HepG2 (cell line): Measurements from ENCODE around the gene CMIP. TPM values are rescaled to one million over a fixed set of nuclear protein-coding genes. Genes with fewer than 3 reads are reported as not detected.

Source experiments
- ARID4A ChIP-seq: sonication (generic); formaldehyde crosslinking; IDR thresholded peaks from 2 replicates; pipeline ENCODE4 v1.5.0; 2020; ENCODE audit warnings: mild to moderate bottlenecking, missing genetic modification reagents, borderline replicate concordance
- HNF1B ChIP-seq: sonication (generic); formaldehyde crosslinking; IDR thresholded peaks from 2 replicates; pipeline ENCODE4 v1.5.1; 2020; ENCODE audit warnings: mild to moderate bottlenecking, moderate library complexity, missing genetic modification reagents
- MAFG ChIP-seq: sonication (generic); formaldehyde crosslinking; IDR thresholded peaks from 2 replicates; pipeline ENCODE4 v1.5.1; 2020; ENCODE audit warnings: mild to moderate bottlenecking, missing genetic modification reagents
- MXD3 ChIP-seq: IDR thresholded peaks from 2 replicates; pipeline ENCODE4 v1.6.1; 2016; ENCODE audit warnings: mild to moderate bottlenecking, missing biosample characterization, missing genetic modification reagents
- MXD4 ChIP-seq: IDR thresholded peaks from 2 replicates; pipeline ENCODE4 v1.6.1; 2016; ENCODE audit warnings: mild to moderate bottlenecking, missing biosample characterization, missing genetic modification reagents
- NFAT5 ChIP-seq: sonication (generic); formaldehyde crosslinking; IDR thresholded peaks from 2 replicates; pipeline ENCODE4 v1.4.0; 2020; ENCODE audit warnings: missing genetic modification reagents
- NR2F2 ChIP-seq: IDR thresholded peaks from 2 replicates; pipeline ENCODE4 v1.6.1; 2012; ENCODE audit warnings: low read depth, inconsistent platforms, borderline replicate concordance
- REXO4 ChIP-seq: sonication (generic); formaldehyde crosslinking; IDR thresholded peaks from 2 replicates; pipeline ENCODE4 v1.8.0; 2022; ENCODE audit warnings: missing genetic modification reagents, mild to moderate bottlenecking, borderline replicate concordance
- SCMH1 ChIP-seq: sonication (generic); formaldehyde crosslinking; IDR thresholded peaks from 2 replicates; pipeline ENCODE4 v1.9.0; 2021; ENCODE audit warnings: missing genetic modification reagents, mild to moderate bottlenecking, borderline replicate concordance
- THAP9 ChIP-seq: sonication (generic); formaldehyde crosslinking; IDR thresholded peaks from 2 replicates; pipeline ENCODE4; 2020; ENCODE audit warnings: missing genetic modification reagents, mild to moderate bottlenecking, borderline replicate concordance
- ZNF230 ChIP-seq: sonication (generic); formaldehyde crosslinking; IDR thresholded peaks from 2 replicates; pipeline ENCODE4 v1.4.0; 2020; ENCODE audit warnings: mild to moderate bottlenecking, missing genetic modification reagents
- ZNF354B ChIP-seq: sonication (generic); formaldehyde crosslinking; IDR thresholded peaks from 2 replicates; pipeline ENCODE4 v1.8.0; 2022; ENCODE audit warnings: mild to moderate bottlenecking, missing genetic modification reagents
- polyA plus RNA-seq, 8 experiments: library from polyadenylated mRNA; depleted of rRNA in 3 of 8; stranded (reverse) in 7 of 8; unstranded in 1 of 8; fragments of >200 nt; fragmentation: Illumina TruSeq in 4 of 8; extraction: Trizol in 4 of 8; gene quantifications; 2 replicates each; pipeline versions ENCODE4 v1.2.1 to v1.2.3, GENCODE V29; 2011 to 2016; ENCODE audit warnings: low read depth in 4 of 8, missing spikeins in 1 of 8, mixed read lengths in 1 of 8; ENCODE audit not compliant: insufficient read depth in 1 of 8
- total RNA-seq, 5 experiments: library from RNA; depleted of rRNA; stranded (reverse); fragments of >200 nt; fragmentation: Illumina TruSeq; extraction: Trizol; gene quantifications; 2 replicates each; pipeline ENCODE4 v1.2.3, GENCODE V29; 2016; ENCODE audit warnings: low read depth in 1 of 5

CMIP gene
- total and polyA plus RNA-seq, 2 of the 13 experiments (the other 11 are each of a cell fraction or from before 2014, with no cell fraction given), result 10.9 to 18.1 TPM

GRCh38 chr16:81453091-81453728 lies 8.6 kb downstream of the CMIP start (continued):
- peak; percentile 57 for TF ChIP-seq ARID4A
- TF ChIP-seq NR2F2, result no peak
- no peak for TF ChIP-seq NFAT5 (CRISPR knock-in tag)
- TF ChIP-seq SCMH1 (CRISPR knock-in tag), result no peak
- no peak for TF ChIP-seq ZNF230 (CRISPR knock-in tag)
- TF ChIP-seq MAFG (CRISPR knock-in tag), result no peak
- no peak for TF ChIP-seq ZNF354B (CRISPR knock-in tag)
- peak; percentile 56; the same call in 1 of the 2 replicates for TF ChIP-seq HNF1B (CRISPR knock-in tag)
- no peak for TF ChIP-seq MXD4 (CRISPR knock-in tag)
- TF ChIP-seq MXD3 (CRISPR knock-in tag), result no peak
- TF ChIP-seq REXO4 (CRISPR knock-in tag), result no peak
- 0 out of 2 replicates have a peak, but pooled peaks have one; percentile 45 for TF ChIP-seq THAP9 (CRISPR knock-in tag)
